ENCODE results near the gene PPTC7.
"Not testable (repeated sequence)": the region's sequence is repeated elsewhere in the genome, so short reads cannot be mapped to it uniquely, and the experiment has no call there.

The PPTC7 gene, protein sequence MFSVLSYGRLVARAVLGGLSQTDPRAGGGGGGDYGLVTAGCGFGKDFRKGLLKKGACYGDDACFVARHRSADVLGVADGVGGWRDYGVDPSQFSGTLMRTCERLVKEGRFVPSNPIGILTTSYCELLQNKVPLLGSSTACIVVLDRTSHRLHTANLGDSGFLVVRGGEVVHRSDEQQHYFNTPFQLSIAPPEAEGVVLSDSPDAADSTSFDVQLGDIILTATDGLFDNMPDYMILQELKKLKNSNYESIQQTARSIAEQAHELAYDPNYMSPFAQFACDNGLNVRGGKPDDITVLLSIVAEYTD

DNA sequence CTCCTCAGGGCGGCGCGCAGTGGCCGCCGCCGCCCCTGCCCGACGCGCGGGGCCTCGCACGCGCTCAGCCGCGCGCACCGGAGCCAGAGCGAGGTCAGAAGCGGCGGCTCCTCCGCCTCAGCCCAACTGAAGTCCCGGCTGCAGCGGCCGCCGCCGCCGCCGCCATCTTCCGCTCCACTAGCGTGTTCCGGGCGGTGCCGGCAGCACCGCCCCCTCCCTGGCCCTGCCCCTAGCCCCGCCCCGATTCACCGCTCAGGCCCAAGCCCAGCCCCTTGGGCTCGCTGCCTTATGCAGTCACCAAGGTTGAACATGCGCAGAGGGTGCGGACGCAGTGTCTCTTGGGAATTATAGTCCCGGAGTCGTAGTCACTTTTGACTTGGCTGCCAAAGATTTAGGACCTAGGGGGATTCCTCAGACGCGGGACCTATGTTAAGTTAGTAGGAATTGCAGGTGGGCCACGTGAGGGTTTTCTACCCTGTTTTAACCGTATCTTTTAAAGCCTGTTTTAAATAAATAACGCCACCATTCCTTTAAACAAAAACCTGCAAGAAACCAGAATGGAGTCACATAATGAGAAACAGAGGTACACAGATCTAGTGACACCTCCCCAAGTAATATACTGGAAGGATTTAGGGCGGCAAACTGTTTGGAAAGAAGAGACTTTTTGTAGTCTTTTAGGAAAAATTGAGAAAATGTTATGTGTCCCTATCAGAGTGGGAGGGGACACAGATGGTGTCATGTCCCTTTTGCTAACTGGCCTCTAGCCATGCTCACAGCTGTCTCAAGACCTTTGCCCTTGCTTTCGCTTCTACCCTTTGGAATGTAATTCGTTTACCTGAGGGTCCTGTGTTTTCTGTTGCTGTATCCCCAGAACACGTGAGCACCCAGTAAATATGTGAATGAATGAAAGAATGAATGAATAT, at the start of gene PPTC7:
TSS of gene PPTC7 (minus strand) at position 182 of the 923 bp plus-strand sequence. CDS start 287 bp downstream, outside the sequence.
- peak within 1 kb of the TSS; percentile 72 for H3K9ac ChIP-seq (ENCODE audit: low read depth, low read length)
- no peaks in the 10 kb centered on the region for H3K27me3 ChIP-seq (ENCODE audit: control insufficient read depth, insufficient read depth, low read length)
- no peaks in the 10 kb centered on the region for H3K9me3 ChIP-seq (ENCODE audit: control insufficient read depth, insufficient read depth, low read length)
- H3K4me1 ChIP-seq (ENCODE audit: control insufficient read depth, insufficient read depth, low read length), result peaks cover 5% of the 10 kb centered on the region
- peak within 1 kb of the TSS; percentile 91 for H3K4me3 ChIP-seq (ENCODE audit: low read depth, low read length)
- H3K36me3 ChIP-seq (ENCODE audit: control insufficient read depth, insufficient read depth, low read length), result no peaks in the 10 kb centered on the region

- Histone ChIP-seq H3K27me3 (ENCODE audit: control insufficient read depth, insufficient read depth, low read length) (no peaks in the 10 kb centered on the region), H3K36me3 (ENCODE audit: control insufficient read depth, insufficient read depth, low read length) (no peaks in the 10 kb centered on the region), H3K4me3 (ENCODE audit: low read depth, low read length) (no peak overlapping the region)
These were observed 44.5 kb upstream of the PPTC7 start for GRCh38 chr12:110627500-110628195.

GRCh38 chr12:110622582-110622981, 39.5 kb upstream of the PPTC7 start:
- Histone ChIP-seq H3K4me1 (ENCODE audit: control insufficient read depth, insufficient read depth, low read length) (no peaks in the 10 kb centered on the region), H3K27me3 (ENCODE audit: control insufficient read depth, insufficient read depth, low read length) (no peaks in the 10 kb centered on the region), H3K4me3 (ENCODE audit: low read depth, low read length) (no peak overlapping the region), H3K36me3 (ENCODE audit: control insufficient read depth, insufficient read depth, low read length) (no peaks in the 10 kb centered on the region), H3K9me3 (ENCODE audit: control insufficient read depth, insufficient read depth, low read length) (no peaks in the 10 kb centered on the region), H3K9ac (ENCODE audit: low read depth, low read length) (no peak overlapping the region)

More at GRCh38 chr12:110627500-110628195, 44.5 kb upstream of the PPTC7 start:
- no peak overlapping the region for H3K9ac ChIP-seq (ENCODE audit: low read depth, low read length)
- no peaks in the 10 kb centered on the region for H3K9me3 ChIP-seq (ENCODE audit: control insufficient read depth, insufficient read depth, low read length)
- no peaks in the 10 kb centered on the region for H3K4me1 ChIP-seq (ENCODE audit: control insufficient read depth, insufficient read depth, low read length)

- H3K27me3 ChIP-seq (ENCODE audit: control insufficient read depth, insufficient read depth, low read length), result no peaks in the 10 kb centered on the region
- no peaks in the 10 kb centered on the region for H3K9me3 ChIP-seq (ENCODE audit: control insufficient read depth, insufficient read depth, low read length)
- H3K4me1 ChIP-seq (ENCODE audit: control insufficient read depth, insufficient read depth, low read length), result no peaks in the 10 kb centered on the region
- H3K9ac ChIP-seq (ENCODE audit: low read depth, low read length), result no peak overlapping the region
- no peaks in the 10 kb centered on the region for H3K36me3 ChIP-seq (ENCODE audit: control insufficient read depth, insufficient read depth, low read length)
- no peak overlapping the region for H3K4me3 ChIP-seq (ENCODE audit: low read depth, low read length)
These were observed 36.4 kb upstream of the PPTC7 start for GRCh38 chr12:110619534-110619953.

DNA sequence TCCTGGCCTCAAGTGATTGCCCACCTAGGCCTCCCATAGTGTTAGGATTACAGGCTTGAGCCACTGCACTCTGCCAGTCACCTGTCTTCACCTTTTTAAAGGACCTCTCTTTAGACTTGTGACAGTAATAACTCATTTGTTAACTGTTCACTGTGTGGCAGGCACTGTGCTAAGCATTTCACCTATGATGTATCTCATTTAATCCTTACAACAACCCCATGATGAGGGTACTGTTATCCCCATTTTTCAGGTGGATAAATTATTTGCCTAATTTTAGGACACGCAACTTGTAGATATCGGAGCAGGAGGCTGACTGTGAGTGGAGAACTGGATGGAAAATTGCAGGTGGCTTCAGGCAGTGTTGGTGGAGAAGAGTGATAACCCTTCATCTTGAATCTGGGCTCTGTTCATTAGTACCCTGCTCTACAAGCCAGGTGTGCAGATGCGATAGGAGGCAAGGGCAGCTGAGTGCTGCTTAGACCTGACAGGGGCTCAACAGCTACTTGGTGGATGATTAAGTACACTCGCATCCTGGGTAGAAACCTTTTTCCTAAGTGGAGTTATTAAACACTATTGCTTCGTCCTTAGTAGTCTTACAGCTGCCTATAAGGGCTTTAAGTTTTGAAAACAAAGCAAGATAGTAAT, 33.5 kb upstream of the PPTC7 start:
- Histone ChIP-seq H3K4me1 (ENCODE audit: control insufficient read depth, insufficient read depth, low read length) (no peaks in the 10 kb centered on the region), H3K27me3 (ENCODE audit: control insufficient read depth, insufficient read depth, low read length) (no peaks in the 10 kb centered on the region), H3K36me3 (ENCODE audit: control insufficient read depth, insufficient read depth, low read length) (no peaks in the 10 kb centered on the region), H3K9me3 (ENCODE audit: control insufficient read depth, insufficient read depth, low read length) (no peaks in the 10 kb centered on the region), H3K9ac (ENCODE audit: low read depth, low read length) (no peak overlapping the region), H3K4me3 (ENCODE audit: low read depth, low read length) (no peak overlapping the region)

GRCh38 chr12:110615171-110615570, 32.1 kb upstream of the PPTC7 start:
- Histone ChIP-seq H3K27me3 (ENCODE audit: control insufficient read depth, insufficient read depth, low read length) (no peaks in the 10 kb centered on the region), H3K9me3 (ENCODE audit: control insufficient read depth, insufficient read depth, low read length) (no peaks in the 10 kb centered on the region), H3K4me1 (ENCODE audit: control insufficient read depth, insufficient read depth, low read length) (no peaks in the 10 kb centered on the region), H3K36me3 (ENCODE audit: control insufficient read depth, insufficient read depth, low read length) (no peaks in the 10 kb centered on the region), H3K4me3 (ENCODE audit: low read depth, low read length) (no peak overlapping the region), H3K9ac (ENCODE audit: low read depth, low read length) (no peak overlapping the region)

- Histone ChIP-seq H3K9me3 (ENCODE audit: control insufficient read depth, insufficient read depth, low read length) (no peaks in the 10 kb centered on the region), H3K27me3 (ENCODE audit: control insufficient read depth, insufficient read depth, low read length) (no peaks in the 10 kb centered on the region), H3K36me3 (ENCODE audit: control insufficient read depth, insufficient read depth, low read length) (no peaks in the 10 kb centered on the region), H3K4me1 (ENCODE audit: control insufficient read depth, insufficient read depth, low read length) (no peaks in the 10 kb centered on the region), H3K9ac (ENCODE audit: low read depth, low read length) (no peak within 1 kb of the TSS), H3K4me3 (ENCODE audit: low read depth, low read length) (peak within 1 kb of the TSS; percentile 82)
These were observed 30.9 kb upstream of the PPTC7 start, which contains the start of gene TCTN1 for GRCh38 chr12:110613771-110614684. Gene TCTN1 (plus strand): TSS chr12:110614129. CDS start chr12:110614183, 54 bp downstream.

DNA sequence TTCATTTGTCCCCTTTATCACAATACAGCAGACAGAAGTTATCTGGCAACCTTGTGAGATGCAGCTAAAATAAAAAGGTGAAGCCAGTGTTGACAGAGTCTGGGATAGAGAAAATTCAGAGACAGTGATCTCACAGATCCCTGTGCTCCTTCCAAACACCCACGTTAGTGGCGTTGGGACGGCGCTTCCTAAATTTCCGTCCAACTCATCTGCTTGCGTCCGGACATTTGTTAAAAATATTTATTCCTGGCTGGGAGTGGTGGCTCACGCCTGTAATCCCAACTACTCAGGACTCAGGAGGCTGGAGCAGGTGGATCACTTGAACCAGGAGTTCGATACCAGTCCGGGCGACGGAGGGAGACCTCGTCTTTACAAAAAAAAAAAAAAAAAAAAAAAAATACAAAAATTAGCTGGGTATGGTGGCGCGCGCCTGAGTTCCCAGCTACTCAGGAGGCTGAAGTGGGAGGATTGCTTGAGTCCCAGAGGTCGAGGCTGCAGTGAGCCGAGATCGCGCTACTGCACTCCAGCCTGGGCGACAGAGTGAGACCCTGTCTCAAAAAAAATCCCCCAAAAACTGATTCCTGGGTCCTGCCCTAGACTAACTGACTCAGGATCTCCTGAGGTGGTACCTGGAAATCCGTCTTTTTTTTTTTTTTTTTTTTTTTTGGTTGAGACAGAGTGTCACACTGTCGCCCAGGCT, 30.1 kb upstream of the PPTC7 start:
- H3K9ac ChIP-seq (ENCODE audit: low read depth, low read length), result no peak overlapping the region

DNA sequence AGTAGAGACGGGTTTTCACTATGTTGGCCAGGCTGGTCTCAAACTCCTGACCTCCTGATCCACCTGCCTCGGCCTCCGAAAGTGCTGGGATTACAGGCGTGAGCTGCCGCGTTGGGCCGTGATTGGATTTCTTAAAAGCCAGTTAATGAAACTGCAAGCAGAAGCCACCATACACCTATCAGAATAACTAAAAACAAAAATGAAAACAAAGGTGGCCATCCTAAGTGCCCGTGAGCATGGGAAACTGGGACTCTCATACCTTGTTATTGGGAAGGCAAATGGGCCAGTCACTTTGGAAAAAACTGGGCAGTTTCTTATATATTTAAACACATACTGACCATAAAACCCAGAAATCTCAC, 23.1 kb upstream of the PPTC7 start:
- Histone ChIP-seq H3K27me3 (ENCODE audit: control insufficient read depth, insufficient read depth, low read length) (no peaks in the 10 kb centered on the region), H3K4me1 (ENCODE audit: control insufficient read depth, insufficient read depth, low read length) (no peaks in the 10 kb centered on the region), H3K36me3 (ENCODE audit: control insufficient read depth, insufficient read depth, low read length) (no peaks in the 10 kb centered on the region), H3K9ac (ENCODE audit: low read depth, low read length) (no peak overlapping the region), H3K4me3 (ENCODE audit: low read depth, low read length) (no peak overlapping the region), H3K9me3 (ENCODE audit: control insufficient read depth, insufficient read depth, low read length) (no peaks in the 10 kb centered on the region)

More for the DNA sequence above, 30.1 kb upstream of the PPTC7 start:
- Histone ChIP-seq H3K4me1 (ENCODE audit: control insufficient read depth, insufficient read depth, low read length) (no peaks in the 10 kb centered on the region), H3K36me3 (ENCODE audit: control insufficient read depth, insufficient read depth, low read length) (no peaks in the 10 kb centered on the region), H3K4me3 (ENCODE audit: low read depth, low read length) (peak overlapping the region; percentile 82), H3K9me3 (ENCODE audit: control insufficient read depth, insufficient read depth, low read length) (no peaks in the 10 kb centered on the region), H3K27me3 (ENCODE audit: control insufficient read depth, insufficient read depth, low read length) (no peaks in the 10 kb centered on the region)

DNA sequence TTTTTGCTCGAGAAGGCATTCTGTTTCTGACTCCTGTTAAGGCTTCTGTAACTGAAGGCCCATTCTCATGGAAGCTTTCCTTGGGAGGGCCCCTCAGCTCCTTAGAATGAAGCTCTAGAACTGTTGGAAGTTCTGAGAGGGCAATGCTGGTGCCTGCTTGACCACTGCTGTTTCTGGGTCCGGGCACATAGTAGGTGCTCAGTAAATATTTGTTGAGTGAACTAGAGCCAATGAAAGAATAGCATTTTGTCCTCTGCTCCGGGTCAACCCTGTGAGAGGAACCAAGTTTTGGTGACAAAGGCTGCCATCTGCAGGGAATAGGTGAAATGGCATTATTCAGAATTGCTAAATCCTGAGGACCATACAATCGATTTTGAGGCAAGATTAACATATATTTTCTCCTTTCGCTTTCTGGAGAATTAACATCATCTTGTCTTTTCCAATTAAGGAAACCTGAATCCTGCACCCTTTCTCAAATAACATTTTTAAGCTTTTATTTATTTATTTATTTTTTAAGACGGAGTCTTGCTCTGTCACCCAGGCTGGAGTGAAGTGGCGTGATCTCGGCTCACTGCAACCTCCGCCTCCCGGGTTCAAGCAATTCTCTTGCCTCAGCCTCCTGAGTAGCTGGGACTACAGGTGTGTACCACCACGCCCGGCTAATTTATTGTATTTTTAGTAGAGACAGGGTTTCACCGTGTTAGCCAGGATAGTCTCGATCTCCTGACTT, 19.1 kb upstream of the PPTC7 start:
- not testable (repeated sequence) for H3K36me3 ChIP-seq (ENCODE audit: control insufficient read depth, insufficient read depth, low read length); H3K9ac ChIP-seq (ENCODE audit: low read depth, low read length); H3K4me1 ChIP-seq (ENCODE audit: control insufficient read depth, insufficient read depth, low read length); H3K9me3 ChIP-seq (ENCODE audit: control insufficient read depth, insufficient read depth, low read length); H3K27me3 ChIP-seq (ENCODE audit: control insufficient read depth, insufficient read depth, low read length); H3K4me3 ChIP-seq (ENCODE audit: low read depth, low read length)
